Erythroblast (primary cell): Measurements from ENCODE around the gene DIPK1B.

ENCODE experiments used
- GATA1 ChIP-seq: IDR thresholded peaks from 2 replicates; pipeline ENCODE4 v1.6.1; 2011; ENCODE audit warnings: low read depth, mild to moderate bottlenecking, control low read depth, low read length, moderate library complexity
- POLR2A ChIP-seq: IDR thresholded peaks from 2 replicates; pipeline ENCODE4 v1.6.1; 2011; ENCODE audit warnings: mild to moderate bottlenecking, low read length

DNA sequence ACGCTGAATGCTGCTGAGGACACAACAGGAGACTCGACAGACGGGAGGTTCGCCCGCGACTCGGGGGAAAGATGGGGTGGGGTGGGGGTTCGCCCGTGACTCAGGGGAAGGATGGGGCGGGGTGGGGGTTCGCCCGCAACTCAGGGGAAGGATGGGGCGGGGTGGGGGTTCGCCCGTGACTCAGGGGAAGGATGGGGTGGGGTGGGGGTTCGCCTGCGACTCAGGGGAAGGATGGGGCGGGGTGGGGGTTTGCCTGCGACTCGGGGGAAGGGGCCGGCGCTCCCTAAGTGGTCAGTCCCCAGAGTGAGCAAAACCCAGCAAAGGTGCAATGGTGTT, 33.8 kb downstream of the DIPK1B start:
- no peak for TF ChIP-seq POLR2A
- no peak for TF ChIP-seq GATA1
